ENCODE results near the gene GCLC. TPM values are rescaled to one million over a fixed set of nuclear protein-coding genes. Genes with fewer than 3 reads are reported as not detected.

GCLC gene
- total RNA-seq, 2 donors from 2014 or later, result 22.9 to 30.8 TPM

DNA sequence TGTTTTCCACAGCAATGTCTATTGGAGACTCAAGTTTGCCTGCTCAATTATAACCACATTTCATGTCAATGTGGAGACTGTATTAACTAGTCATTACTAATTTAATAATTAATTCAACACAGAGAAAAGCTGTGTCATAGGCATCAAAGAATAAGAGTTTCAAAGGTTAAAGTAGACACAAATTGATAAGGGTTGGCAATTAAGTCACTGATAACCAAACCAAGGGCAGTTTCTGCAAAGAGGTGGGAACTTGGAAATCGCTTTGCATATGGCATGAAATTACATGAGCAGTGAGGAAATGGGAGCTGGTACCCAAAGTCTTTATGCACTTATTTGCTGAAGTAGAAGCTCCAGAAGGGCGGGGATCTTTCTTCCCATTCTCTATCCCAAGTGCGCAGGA, 34.2 kb downstream of the GCLC start:
- ATAC-seq (replicated peaks in 1 of 2) (no peak), DNase-seq (no peak)
- H3K4me3 Mint-ChIP-seq, result no peak overlapping the region
- H3K36me3 Mint-ChIP-seq (ENCODE audit: insufficient read depth in 2 of 2), result peaks cover 0 to 2% of the 10 kb centered on the region in 2 donors
- H3K9me3 Mint-ChIP-seq, result no peaks in the 10 kb centered on the region
- H3K27ac Mint-ChIP-seq, result no peak overlapping the region
- H3K27me3 Mint-ChIP-seq (ENCODE audit: low read depth), result no peaks in the 10 kb centered on the region
- no peaks in the 10 kb centered on the region for H3K4me1 Mint-ChIP-seq (ENCODE audit: low read depth)

DNA sequence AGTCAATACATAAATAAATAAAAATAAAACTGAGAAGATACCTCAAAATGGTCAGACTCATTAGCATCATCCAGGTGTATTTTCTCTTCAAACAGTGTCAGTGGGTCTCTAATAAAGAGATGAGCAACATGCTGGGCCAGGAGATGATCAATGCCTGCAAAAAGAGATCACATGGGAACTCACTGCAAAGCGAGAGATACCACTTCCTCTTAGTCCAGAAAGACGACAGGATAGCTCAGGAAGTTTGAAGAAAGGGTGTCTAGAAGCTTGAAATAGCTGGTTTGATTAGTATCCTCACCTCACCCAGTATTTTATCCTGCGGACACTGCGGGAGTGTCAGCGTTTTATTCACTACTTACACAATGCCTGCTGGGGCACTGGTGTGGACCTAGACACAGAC, 38.0 kb downstream of the GCLC start:
- ATAC-seq (replicated peaks in 1 of 2) (no peak), DNase-seq (no peak)
- Mint-ChIP-seq H3K4me3 (no peak overlapping the region), H3K27me3 (ENCODE audit: low read depth) (no peaks in the 10 kb centered on the region), H3K9me3 (no peaks in the 10 kb centered on the region), H3K36me3 (ENCODE audit: insufficient read depth in 2 of 2) (peaks cover 2 to 4% of the 10 kb centered on the region in 2 donors), H3K27ac (no peak overlapping the region), H3K4me1 (ENCODE audit: low read depth) (no peaks in the 10 kb centered on the region)

GRCh38 chr6:53504512-53504911, 40.4 kb downstream of the GCLC start:
- DNase-seq (no peak), ATAC-seq (replicated peaks in 1 of 2) (no peak)
- Mint-ChIP-seq H3K36me3 (ENCODE audit: insufficient read depth in 2 of 2) (peaks cover 4% of the 10 kb centered on the region in 2 donors), H3K9me3 (no peaks in the 10 kb centered on the region), H3K4me1 (ENCODE audit: low read depth) (no peaks in the 10 kb centered on the region), H3K27me3 (ENCODE audit: low read depth) (no peaks in the 10 kb centered on the region), H3K4me3 (no peak overlapping the region), H3K27ac (no peak overlapping the region)

GRCh38 chr6:53503060-53503459, 41.8 kb downstream of the GCLC start:
- Mint-ChIP-seq H3K4me1 (ENCODE audit: low read depth) (no peaks in the 10 kb centered on the region), H3K27me3 (ENCODE audit: low read depth) (no peaks in the 10 kb centered on the region), H3K36me3 (ENCODE audit: insufficient read depth in 2 of 2) (peaks cover 4 to 5% of the 10 kb centered on the region in 2 donors), H3K4me3 (no peak overlapping the region), H3K9me3 (no peaks in the 10 kb centered on the region), H3K27ac (peak overlapping the region; percentile 18)
- DNase-seq (no peak), ATAC-seq (replicated peaks in 1 of 2) (no peak)

- peak overlapping the region; percentile 59 for H3K27ac Mint-ChIP-seq
- H3K36me3 Mint-ChIP-seq (ENCODE audit: insufficient read depth in 2 of 2), result peaks cover 4 to 6% of the 10 kb centered on the region in 2 donors
- no peaks in the 10 kb centered on the region for H3K4me1 Mint-ChIP-seq (ENCODE audit: low read depth)
- no peaks in the 10 kb centered on the region for H3K27me3 Mint-ChIP-seq (ENCODE audit: low read depth)
- H3K9me3 Mint-ChIP-seq, result no peaks in the 10 kb centered on the region
- no peak overlapping the region for H3K4me3 Mint-ChIP-seq
- DNase-seq (no peak), ATAC-seq (replicated peaks in 1 of 2) (no peak)
Measured at GRCh38 chr6:53501432-53501831, 43.5 kb downstream of the GCLC start.

GRCh38 chr6:53500095-53500494, 44.8 kb downstream of the GCLC start:
- DNase-seq (no peak), ATAC-seq (replicated peaks in 1 of 2) (no peak)
- Mint-ChIP-seq H3K27ac (no peak overlapping the region), H3K36me3 (ENCODE audit: insufficient read depth in 2 of 2) (peaks cover 2 to 6% of the 10 kb centered on the region in 2 donors), H3K27me3 (ENCODE audit: low read depth) (no peaks in the 10 kb centered on the region), H3K4me3 (no peak overlapping the region), H3K4me1 (ENCODE audit: low read depth) (no peaks in the 10 kb centered on the region), H3K9me3 (no peaks in the 10 kb centered on the region)

DNA sequence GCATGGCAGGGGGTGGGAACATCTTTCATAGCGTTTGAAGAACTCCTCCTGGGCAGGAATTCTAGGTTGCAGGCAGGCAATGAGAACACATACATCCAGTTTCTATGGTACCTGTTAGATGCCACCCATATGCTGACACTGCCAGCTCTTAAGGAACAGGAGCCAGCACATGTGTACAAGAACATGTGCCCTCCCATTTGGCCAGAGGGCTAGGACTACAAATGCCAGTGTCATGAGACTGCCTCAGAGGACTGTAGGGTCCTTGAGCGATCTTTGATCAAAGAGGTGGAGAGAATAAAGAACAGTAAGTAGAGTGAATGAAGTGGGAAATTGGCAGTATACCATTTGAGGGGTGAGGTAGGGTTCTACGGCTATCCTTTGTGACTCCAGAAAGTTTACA, 45.8 kb downstream of the GCLC start:
- H3K9me3 Mint-ChIP-seq, result no peaks in the 10 kb centered on the region
- H3K27ac Mint-ChIP-seq, result no peak overlapping the region
- no peaks in the 10 kb centered on the region for H3K27me3 Mint-ChIP-seq (ENCODE audit: low read depth)
- H3K4me1 Mint-ChIP-seq (ENCODE audit: low read depth), result peaks cover 8% of the 10 kb centered on the region
- H3K36me3 Mint-ChIP-seq (ENCODE audit: insufficient read depth in 2 of 2), result peaks cover 0 to 4% of the 10 kb centered on the region in 2 donors
- DNase-seq, result no peak
- no peak for ATAC-seq (replicated peaks in 1 of 2)
- no peak overlapping the region for H3K4me3 Mint-ChIP-seq

DNA sequence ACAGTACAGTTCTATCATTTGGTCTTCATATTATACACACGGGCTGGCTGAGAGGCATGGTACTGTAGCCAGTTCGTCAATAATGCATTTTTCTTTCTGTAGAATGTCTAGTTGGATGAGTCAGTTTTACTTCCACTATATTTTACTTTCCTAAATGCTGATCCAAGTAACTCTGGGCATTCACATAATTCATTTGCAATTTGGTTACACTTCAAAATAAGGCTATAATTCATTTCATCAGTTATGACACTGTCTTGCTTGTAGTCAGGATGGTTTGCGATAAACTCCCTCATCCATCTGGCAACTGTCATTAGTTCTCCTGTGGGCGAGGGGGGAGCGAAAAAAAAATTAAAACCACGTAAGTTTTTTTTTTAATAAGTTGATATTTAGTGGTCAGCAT, 46.3 kb downstream of the GCLC start:
- H3K36me3 Mint-ChIP-seq (ENCODE audit: insufficient read depth in 2 of 2), result peaks cover 0 to 4% of the 10 kb centered on the region in 2 donors
- no peaks in the 10 kb centered on the region for H3K27me3 Mint-ChIP-seq (ENCODE audit: low read depth)
- DNase-seq (no peak), ATAC-seq (replicated peaks in 1 of 2) (no peak)
- no peaks in the 10 kb centered on the region for H3K9me3 Mint-ChIP-seq
- H3K27ac Mint-ChIP-seq, result no peak overlapping the region
- peaks cover 13% of the 10 kb centered on the region for H3K4me1 Mint-ChIP-seq (ENCODE audit: low read depth)
- H3K4me3 Mint-ChIP-seq, result no peak overlapping the region

- H3K4me1 Mint-ChIP-seq (ENCODE audit: low read depth), result peaks cover 20% of the 10 kb centered on the region
- no peak overlapping the region for H3K4me3 Mint-ChIP-seq
- no peaks in the 10 kb centered on the region for H3K27me3 Mint-ChIP-seq (ENCODE audit: low read depth)
- DNase-seq (no peak), ATAC-seq (replicated peaks in 1 of 2) (no peak)
- peaks cover 0 to 4% of the 10 kb centered on the region in 2 donors for H3K36me3 Mint-ChIP-seq (ENCODE audit: insufficient read depth in 2 of 2)
- no peaks in the 10 kb centered on the region for H3K9me3 Mint-ChIP-seq
- no peak overlapping the region for H3K27ac Mint-ChIP-seq
Measured at GRCh38 chr6:53497905-53498304, 47.0 kb downstream of the GCLC start.

DNA sequence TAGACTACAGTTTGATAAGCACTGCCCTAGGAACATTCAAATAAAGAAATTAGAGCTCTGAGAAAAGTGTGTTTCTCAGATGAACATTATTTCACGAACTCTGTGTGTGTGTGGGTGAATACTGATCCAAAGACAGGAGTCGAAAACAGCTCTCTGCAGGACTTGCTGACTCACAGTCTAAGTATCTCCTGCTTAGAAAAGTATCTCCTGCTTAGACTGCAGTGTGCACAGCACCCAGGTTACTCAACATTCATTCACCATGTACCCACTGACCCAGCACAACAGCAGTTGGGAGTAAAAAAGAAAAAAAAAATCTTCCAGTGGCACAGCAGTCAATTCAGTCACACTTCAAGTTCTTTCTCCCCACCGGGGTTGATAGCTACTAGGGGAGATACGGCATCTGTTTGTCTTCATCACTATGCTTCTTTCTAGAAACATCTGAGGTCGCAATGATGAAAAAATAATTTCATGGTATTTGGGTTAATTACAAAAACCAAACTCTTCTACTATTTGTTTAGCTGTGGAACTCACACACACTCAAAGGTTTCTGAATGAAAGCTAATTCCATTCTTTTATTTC, 48.0 kb downstream of the GCLC start:
- peaks cover 0 to 4% of the 10 kb centered on the region in 2 donors for H3K36me3 Mint-ChIP-seq (ENCODE audit: insufficient read depth in 2 of 2)
- H3K4me1 Mint-ChIP-seq (ENCODE audit: low read depth), result peaks cover 29% of the 10 kb centered on the region
- ATAC-seq (replicated peaks in 1 of 2) (no peak), DNase-seq (no peak)
- peaks cover 3% of the 10 kb centered on the region for H3K27me3 Mint-ChIP-seq (ENCODE audit: low read depth)
- no peak overlapping the region for H3K27ac Mint-ChIP-seq
- no peaks in the 10 kb centered on the region for H3K9me3 Mint-ChIP-seq
- H3K4me3 Mint-ChIP-seq, result no peak overlapping the region

DNA sequence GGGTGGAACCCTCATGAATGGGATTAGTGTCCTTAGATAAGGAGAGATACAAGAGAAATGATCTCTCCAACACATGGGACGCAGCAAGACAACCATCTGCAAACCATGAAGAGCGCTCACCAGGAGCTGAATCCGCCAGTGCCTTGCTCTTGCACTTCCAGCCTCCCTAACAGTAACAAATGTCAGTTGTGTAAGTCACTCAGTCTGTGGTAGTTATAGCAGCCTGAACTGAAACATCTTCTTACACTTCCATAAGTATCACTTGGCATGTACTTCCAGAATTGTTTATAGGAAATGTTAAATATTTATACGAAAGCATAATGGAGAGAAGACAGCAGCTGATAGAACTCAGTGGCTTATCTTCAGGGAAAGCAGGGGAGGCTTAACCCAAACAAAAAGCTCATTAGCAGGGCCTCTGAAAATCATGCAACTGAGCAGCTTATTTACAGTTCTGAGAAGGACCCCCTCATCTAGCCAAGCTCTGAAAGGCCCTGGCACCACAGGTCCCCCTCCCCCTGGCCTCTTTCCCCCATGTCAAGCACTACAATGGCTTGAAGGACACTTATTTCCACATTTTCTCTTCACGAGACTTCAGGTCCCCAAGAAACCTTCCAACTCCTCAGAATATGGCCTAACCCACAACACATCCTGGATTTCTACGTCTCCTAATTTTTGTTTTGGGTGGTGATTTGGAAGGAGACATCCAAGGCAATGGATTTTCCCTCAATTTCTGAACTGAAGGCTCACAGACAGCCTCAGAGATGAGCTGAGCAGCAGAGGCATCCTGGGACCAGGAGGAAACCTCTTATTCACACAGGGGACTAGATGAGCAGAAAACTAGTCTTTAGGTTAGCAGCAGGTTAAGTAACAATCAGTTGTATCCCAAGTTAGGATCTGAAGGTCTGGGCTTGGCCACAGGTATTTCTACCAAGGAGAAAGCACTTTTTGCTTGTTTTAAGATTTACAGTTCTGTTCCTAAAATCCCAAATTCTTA, 49.1 kb downstream of the GCLC start:
- DNase-seq (no peak), ATAC-seq (replicated peaks in 1 of 2) (no peak)
- Mint-ChIP-seq H3K4me3 (no peak overlapping the region), H3K36me3 (ENCODE audit: insufficient read depth in 2 of 2) (peaks cover 0 to 4% of the 10 kb centered on the region in 2 donors), H3K4me1 (ENCODE audit: low read depth) (peaks cover 29% of the 10 kb centered on the region), H3K27me3 (ENCODE audit: low read depth) (peaks cover 11% of the 10 kb centered on the region), H3K27ac (no peak overlapping the region), H3K9me3 (no peaks in the 10 kb centered on the region)

DNA sequence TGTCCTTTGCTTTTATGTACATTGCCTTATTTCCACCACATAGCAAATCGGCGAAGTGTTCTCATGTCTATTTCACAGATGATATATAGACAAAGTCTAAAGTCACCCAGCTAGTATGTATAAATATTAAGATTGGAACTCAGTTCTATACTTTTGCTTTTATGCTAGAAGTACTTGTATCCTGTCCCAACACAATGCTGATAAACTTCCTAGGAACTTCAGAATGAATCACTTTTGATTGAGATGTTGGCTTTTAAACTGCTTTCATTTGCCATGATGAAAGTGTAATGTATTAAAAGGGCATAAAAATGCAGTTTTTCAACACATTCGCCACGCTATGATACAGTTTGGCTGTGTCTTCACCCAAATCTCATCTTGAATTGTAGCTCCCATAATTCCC, 50.8 kb downstream of the GCLC start:
- ATAC-seq (replicated peaks in 1 of 2) (no peak), DNase-seq (no peak)
- Mint-ChIP-seq H3K4me1 (ENCODE audit: low read depth) (peaks cover 29% of the 10 kb centered on the region), H3K9me3 (no peaks in the 10 kb centered on the region), H3K27me3 (ENCODE audit: low read depth) (peaks cover 11% of the 10 kb centered on the region), H3K36me3 (ENCODE audit: insufficient read depth in 2 of 2) (peaks cover 0 to 4% of the 10 kb centered on the region in 2 donors), H3K27ac (no peak overlapping the region), H3K4me3 (peak overlapping the region in 1 of 2 donors; percentile 40)

DNA sequence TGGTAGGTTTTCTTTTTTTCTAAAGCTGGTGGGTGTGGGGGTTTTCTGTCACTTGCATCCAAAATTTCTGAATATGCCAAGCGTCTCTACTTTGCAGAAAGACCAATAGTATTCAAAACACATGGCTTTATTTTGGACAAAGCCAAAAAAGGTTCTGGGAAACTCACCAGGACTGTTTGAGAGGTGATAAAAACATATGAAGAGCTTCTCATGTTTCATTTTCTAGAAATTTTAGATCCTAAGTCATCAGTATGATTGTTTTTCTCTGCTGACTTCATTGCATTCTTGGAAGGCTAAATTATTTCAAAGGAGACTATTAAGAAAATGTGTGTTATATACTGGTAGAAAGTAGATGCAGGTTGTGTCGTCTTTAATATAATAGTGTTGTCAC, 51.3 kb downstream of the GCLC start:
- H3K27me3 Mint-ChIP-seq (ENCODE audit: low read depth), result peaks cover 11% of the 10 kb centered on the region
- H3K27ac Mint-ChIP-seq, result no peak overlapping the region
- DNase-seq, result no peak
- no peaks in the 10 kb centered on the region for H3K9me3 Mint-ChIP-seq
- H3K36me3 Mint-ChIP-seq (ENCODE audit: insufficient read depth in 2 of 2), result peaks cover 0 to 4% of the 10 kb centered on the region in 2 donors
- no peak for ATAC-seq (replicated peaks in 1 of 2)
- peaks cover 29% of the 10 kb centered on the region for H3K4me1 Mint-ChIP-seq (ENCODE audit: low read depth)
- peak overlapping the region in 1 of 2 donors; percentile 40 for H3K4me3 Mint-ChIP-seq

All from activated T-cell treated with anti-CD3 and anti-CD28 coated beads, Interleukin-2, amount 50 U/mL, for 72 hours (primary cell).